Activated CD4-positive, alpha-beta T cell treated with anti-CD3 and anti-CD28 coated beads, Interleukin-2, amount 10 ng/mL, durations not matched to agents 7 days and 5 days (primary cell): Measurements from ENCODE around the gene SEL1L. TPM values are rescaled to one million over a fixed set of nuclear protein-coding genes. Genes with fewer than 3 reads are reported as not detected.
"Not testable (repeated sequence)": the region's sequence is repeated elsewhere in the genome, so short reads cannot be mapped to it uniquely, and the experiment has no call there.

Source experiments
- CTCF ChIA-PET: fragments of 350-600 bp; sonication (Branson Sonifier 250); formaldehyde crosslinking; loops from one replicate; lab custom pipeline; 2021; ENCODE audit warnings: antibody characterized with exemption; lab: Charles Lee
- POLR2A ChIA-PET: fragments of 350-600 bp; sonication (Branson Sonifier 250); formaldehyde crosslinking; loops from one replicate; lab custom pipeline; 2021; ENCODE audit warnings: antibody characterized with exemption; lab: Charles Lee
- DNase-seq: peaks from one replicate; pipeline ENCODE4 v3.0.0-alpha.2; 2020
- H3K27ac Mint-ChIP-seq: one replicate; pipeline ENCODE4 v1.8.0; 2021; ENCODE audit warnings: mild to moderate bottlenecking, moderate library complexity, mixed read lengths
- H3K27me3 Mint-ChIP-seq: one replicate; pipeline ENCODE4 v1.8.0; 2021; ENCODE audit warnings: mixed read lengths
- H3K36me3 Mint-ChIP-seq: one replicate; pipeline ENCODE4 v1.8.0; 2021; ENCODE audit warnings: low read depth, mixed read lengths
- H3K4me1 Mint-ChIP-seq: one replicate; pipeline ENCODE4 v1.8.0; 2021; ENCODE audit warnings: mixed read lengths
- H3K4me3 Mint-ChIP-seq: one replicate; pipeline ENCODE4 v1.8.0; 2021; ENCODE audit warnings: mild to moderate bottlenecking, moderate library complexity, mixed read lengths
- H3K9me3 Mint-ChIP-seq: one replicate; pipeline ENCODE4 v1.8.0; 2021; ENCODE audit warnings: mixed read lengths
- total RNA-seq, 2 experiments: library from RNA; stranded (reverse); gene quantifications; one replicate each; pipeline ENCODE4 v1.2.3, GENCODE V29; 2021

The SEL1L gene
- total RNA-seq, 2 experiments from 2014 or later = 52.3 to 60.8 TPM

- POLR2A ChIA-PET, H3K9me3 Mint-ChIP-seq, H3K27me3 Mint-ChIP-seq, H3K36me3 Mint-ChIP-seq, DNase-seq: not testable (repeated sequence)
- CTCF ChIA-PET = interaction anchor here (0.7 to 2.3 kb wide), 11 partner anchors 9 to 585 kb away, joined by 3 to 11 read pairs (median 4); no protein-coding TSS in a partner anchor
- H3K27ac Mint-ChIP-seq = peak overlapping the region; percentile 89
- H3K4me3 Mint-ChIP-seq = peak overlapping the region; percentile 66
- peaks cover 20% of the 10 kb centered on the region for H3K4me1 Mint-ChIP-seq
These were observed 68.7 kb downstream of the SEL1L start for GRCh38 chr14:81465003-81465392.

- Mint-ChIP-seq H3K4me3 (peak overlapping the region; percentile 66), H3K36me3 (no peaks in the 10 kb centered on the region), H3K9me3 (no peaks in the 10 kb centered on the region), H3K27me3 (no peaks in the 10 kb centered on the region), H3K4me1 (peaks cover 14% of the 10 kb centered on the region), H3K27ac (peak overlapping the region; percentile 89)
- POLR2A ChIA-PET = no interaction called here
- DNase-seq = peak; percentile 82
- CTCF ChIA-PET = interaction anchor here (0.7 to 2.3 kb wide), 11 partner anchors 9 to 584 kb away, joined by 3 to 11 read pairs (median 4); no protein-coding TSS in a partner anchor
These were observed 69.2 kb downstream of the SEL1L start for GRCh38 chr14:81464253-81465002.

GRCh38 chr14:81462356-81462755, 71.3 kb downstream of the SEL1L start:
- H3K9me3 Mint-ChIP-seq, DNase-seq, H3K27me3 Mint-ChIP-seq, H3K36me3 Mint-ChIP-seq, H3K27ac Mint-ChIP-seq, H3K4me3 Mint-ChIP-seq, CTCF ChIA-PET, POLR2A ChIA-PET: not testable (repeated sequence)
- peaks cover 14% of the 10 kb centered on the region for H3K4me1 Mint-ChIP-seq

GRCh38 chr14:81459912-81460311, 73.7 kb downstream of the SEL1L start:
- no peak overlapping the region for H3K27ac Mint-ChIP-seq
- H3K36me3 Mint-ChIP-seq = no peaks in the 10 kb centered on the region
- CTCF ChIA-PET = interaction anchor here (0.7 to 1.2 kb wide), 2 partner anchors 10 to 57 kb away, joined by 3 to 4 read pairs; no protein-coding TSS in a partner anchor
- no peaks in the 10 kb centered on the region for H3K9me3 Mint-ChIP-seq
- H3K4me1 Mint-ChIP-seq = peaks cover 8% of the 10 kb centered on the region
- POLR2A ChIA-PET = no interaction called here
- no peaks in the 10 kb centered on the region for H3K27me3 Mint-ChIP-seq
- DNase-seq = no peak
- no peak overlapping the region for H3K4me3 Mint-ChIP-seq

GRCh38 chr14:81458352-81458751, 75.3 kb downstream of the SEL1L start:
- Mint-ChIP-seq H3K4me3 (no peak overlapping the region), H3K27ac (no peak overlapping the region), H3K27me3 (no peaks in the 10 kb centered on the region), H3K4me1 (no peaks in the 10 kb centered on the region), H3K9me3 (no peaks in the 10 kb centered on the region), H3K36me3 (no peaks in the 10 kb centered on the region)
- no peak for DNase-seq
- CTCF ChIA-PET = no interaction called here
- POLR2A ChIA-PET = no interaction called here

- H3K27me3 Mint-ChIP-seq = peaks cover 2% of the 10 kb centered on the region
- H3K4me1 Mint-ChIP-seq = peaks cover 8% of the 10 kb centered on the region
- H3K9me3 Mint-ChIP-seq = no peaks in the 10 kb centered on the region
- no peaks in the 10 kb centered on the region for H3K36me3 Mint-ChIP-seq
- ChIA-PET POLR2A (no interaction called here), CTCF (interaction anchor here (0.6 to 1.3 kb wide), 4 partner anchors 9 to 690 kb away, joined by 3 to 8 read pairs (median 4); partner anchors contain the start of gene TSHR)
- no peak overlapping the region for H3K27ac Mint-ChIP-seq
- no peak for DNase-seq
- no peak overlapping the region for H3K4me3 Mint-ChIP-seq
These were observed 78.3 kb downstream of the SEL1L start for GRCh38 chr14:81455390-81455789.

GRCh38 chr14:81454572-81455218, 79.0 kb downstream of the SEL1L start:
- Mint-ChIP-seq H3K4me3 (no peak overlapping the region), H3K27me3 (peaks cover 2% of the 10 kb centered on the region), H3K9me3 (no peaks in the 10 kb centered on the region), H3K36me3 (no peaks in the 10 kb centered on the region), H3K27ac (peak overlapping the region; percentile 14), H3K4me1 (peaks cover 8% of the 10 kb centered on the region)
- CTCF ChIA-PET = no interaction called here
- DNase-seq = no peak
- POLR2A ChIA-PET = no interaction called here

- CTCF ChIA-PET = interaction anchor here (0.6 to 1.6 kb wide), 10 partner anchors 11 to 466 kb away, joined by 3 to 6 read pairs (median 3); no protein-coding TSS in a partner anchor
- POLR2A ChIA-PET = interaction anchor here (0.6 kb wide), 1 partner anchor 184 kb away, joined by 3 read pairs; no protein-coding TSS in a partner anchor
- Mint-ChIP-seq H3K27me3 (peaks cover 8% of the 10 kb centered on the region), H3K4me1 (peaks cover 8% of the 10 kb centered on the region), H3K36me3 (no peaks in the 10 kb centered on the region), H3K4me3 (no peak overlapping the region), H3K9me3 (no peaks in the 10 kb centered on the region), H3K27ac (no peak overlapping the region)
- peak; percentile 64 for DNase-seq
These were observed 80.4 kb downstream of the SEL1L start for GRCh38 chr14:81453166-81453766.

GRCh38 chr14:81452341-81453133, 81.1 kb downstream of the SEL1L start:
- ChIA-PET POLR2A (interaction anchor here (0.6 kb wide), 1 partner anchor 183 kb away, joined by 3 read pairs; no protein-coding TSS in a partner anchor), CTCF (interaction anchor here (0.6 to 1.6 kb wide), 11 partner anchors 12 to 465 kb away, joined by 3 to 6 read pairs (median 4); no protein-coding TSS in a partner anchor)
- no peak for DNase-seq
- Mint-ChIP-seq H3K9me3 (no peaks in the 10 kb centered on the region), H3K27ac (no peak overlapping the region), H3K36me3 (no peaks in the 10 kb centered on the region), H3K27me3 (peaks cover 9% of the 10 kb centered on the region), H3K4me1 (peaks cover 8% of the 10 kb centered on the region), H3K4me3 (no peak overlapping the region)

GRCh38 chr14:81450976-81451375, 82.7 kb downstream of the SEL1L start:
- H3K27me3 Mint-ChIP-seq = peaks cover 9% of the 10 kb centered on the region
- no peak overlapping the region for H3K4me3 Mint-ChIP-seq
- no peak for DNase-seq
- H3K36me3 Mint-ChIP-seq = no peaks in the 10 kb centered on the region
- POLR2A ChIA-PET = no interaction called here
- H3K27ac Mint-ChIP-seq = no peak overlapping the region
- H3K9me3 Mint-ChIP-seq = no peaks in the 10 kb centered on the region
- H3K4me1 Mint-ChIP-seq = peaks cover 8% of the 10 kb centered on the region
- CTCF ChIA-PET = interaction anchor here (1.0 kb wide), 1 partner anchor 15 kb away, joined by 3 read pairs; no protein-coding TSS in a partner anchor

GRCh38 chr14:81450100-81450531, 83.5 kb downstream of the SEL1L start:
- CTCF ChIA-PET = interaction anchor here (0.7 to 1.5 kb wide), 4 partner anchors 10 to 145 kb away, joined by 3 to 4 read pairs (median 4); no protein-coding TSS in a partner anchor
- DNase-seq = no peak

GRCh38 chr14:81449576-81449975, 84.1 kb downstream of the SEL1L start:
- DNase-seq = no peak
- ChIA-PET POLR2A (no interaction called here), CTCF (interaction anchor here (0.7 to 1.5 kb wide), 5 partner anchors 10 to 144 kb away, joined by 3 to 4 read pairs (median 3); no protein-coding TSS in a partner anchor)
- Mint-ChIP-seq H3K27ac (no peak overlapping the region), H3K4me1 (peaks cover 8% of the 10 kb centered on the region), H3K9me3 (no peaks in the 10 kb centered on the region), H3K27me3 (peaks cover 10% of the 10 kb centered on the region), H3K36me3 (no peaks in the 10 kb centered on the region), H3K4me3 (no peak overlapping the region)

More at GRCh38 chr14:81450100-81450531, 83.5 kb downstream of the SEL1L start:
- Mint-ChIP-seq H3K4me1 (peaks cover 8% of the 10 kb centered on the region), H3K4me3 (no peak overlapping the region), H3K36me3 (no peaks in the 10 kb centered on the region), H3K27me3 (peaks cover 9% of the 10 kb centered on the region), H3K27ac (no peak overlapping the region), H3K9me3 (no peaks in the 10 kb centered on the region)
- POLR2A ChIA-PET = no interaction called here
